DND-41 (cell line): Measurements from ENCODE around the gene COPS9.

Experiments used
- ATAC-seq: fragments of 200-7000 bp; cut with Tn5 transposase; 3 replicates; pipeline ENCODE4 v1.9.1; 2021; ENCODE audit warnings: low read depth; ENCODE audit not compliant: insufficient read depth
- DNase-seq: peaks from one replicate; pipeline ENCODE4 v3.0.0-alpha.2; 2020
- H2AFZ ChIP-seq: 2 replicates; pipeline ENCODE4 v1.6.0; 2012; ENCODE audit warnings: low read depth, low read length
- H3K27ac ChIP-seq: 2 replicates; pipeline ENCODE4 v1.5.1; 2012; ENCODE audit warnings: low read length, inconsistent platforms
- H3K27me3 ChIP-seq: fragments of 200-600 bp; sonication (generic); 2 replicates; pipeline ENCODE4 v1.6.0; 2012; ENCODE audit warnings: low read length, mild to moderate bottlenecking, inconsistent platforms; ENCODE audit not compliant: insufficient read depth, poor library complexity
- H3K36me3 ChIP-seq: 2 replicates; pipeline ENCODE4 v1.5.1; 2012; ENCODE audit warnings: low read length, inconsistent platforms; ENCODE audit not compliant: insufficient read depth
- H3K4me1 ChIP-seq: 2 replicates; pipeline ENCODE4 v1.5.1; 2012; ENCODE audit warnings: mild to moderate bottlenecking, low read length; ENCODE audit not compliant: insufficient read depth
- H3K4me2 ChIP-seq: 2 replicates; pipeline ENCODE4 v1.6.0; 2012; ENCODE audit warnings: mild to moderate bottlenecking, moderate library complexity, low read length, inconsistent platforms; ENCODE audit not compliant: insufficient read depth
- H3K4me3 ChIP-seq, 2 experiments: fragments of 200-600 bp in 1 of 2; shearing (Covaris generic) in 1 of 2; 2 replicates each; pipeline ENCODE4 v1.5.1; 2012 to 2016; ENCODE audit warnings: inconsistent platforms in 2 of 2, low read length in 2 of 2, mild to moderate bottlenecking in 2 of 2, low read depth in 1 of 2, moderate library complexity in 1 of 2
- H3K79me2 ChIP-seq: 2 replicates; pipeline ENCODE4 v1.6.0; 2012; ENCODE audit warnings: low read length, inconsistent platforms; ENCODE audit not compliant: insufficient read depth
- H3K9ac ChIP-seq: 2 replicates; pipeline ENCODE4 v1.6.0; 2012; ENCODE audit warnings: low read depth, mild to moderate bottlenecking, inconsistent platforms, low read length, moderate library complexity
- H3K9me3 ChIP-seq: 2 replicates; pipeline ENCODE4 v1.5.1; 2012; ENCODE audit warnings: low read length, moderate library complexity, mild to moderate bottlenecking, inconsistent platforms; ENCODE audit not compliant: insufficient read depth, severe bottlenecking
- H4K20me1 ChIP-seq: 2 replicates; pipeline ENCODE4 v1.6.0; 2012; ENCODE audit warnings: low read length; ENCODE audit not compliant: insufficient read depth
- CTCF ChIP-seq: IDR thresholded peaks from 2 replicates; pipeline ENCODE4 v1.5.1; 2012; ENCODE audit warnings: borderline replicate concordance, low read length, moderate library complexity, mild to moderate bottlenecking; ENCODE audit not compliant: poor library complexity, severe bottlenecking; ENCODE audit errors: extremely low read depth
- EZH2 ChIP-seq: IDR thresholded peaks from 3 replicates; pipeline ENCODE4 v1.6.1; 2012; ENCODE audit warnings: borderline replicate concordance, low read depth, mild to moderate bottlenecking, moderate library complexity, low read length, inconsistent platforms; ENCODE audit not compliant: severe bottlenecking

The COPS9 gene

GRCh38 chr2:240126731-240127130, 9.4 kb downstream of the COPS9 start:
- Histone ChIP-seq H3K4me2 (no peak overlapping the region), H3K79me2 (no peaks in the 10 kb centered on the region), H3K27me3 (no peaks in the 10 kb centered on the region), H3K4me3 (no peak overlapping the region), H3K4me1 (no peaks in the 10 kb centered on the region), H3K9me3 (no peaks in the 10 kb centered on the region), H3K9ac (no peak overlapping the region), H3K27ac (no peak overlapping the region), H2AFZ (no peak overlapping the region), H4K20me1 (no peaks in the 10 kb centered on the region), H3K36me3 (peaks cover 46% of the 10 kb centered on the region)
- no peak for ATAC-seq
- no peak for DNase-seq
- no peak for TF ChIP-seq EZH2
- TF ChIP-seq CTCF, result no peak

GRCh38 chr2:240125742-240126141, 10.4 kb downstream of the COPS9 start:
- Histone ChIP-seq H3K9me3 (no peaks in the 10 kb centered on the region), H3K79me2 (no peaks in the 10 kb centered on the region), H4K20me1 (no peaks in the 10 kb centered on the region), H2AFZ (no peak overlapping the region), H3K27me3 (no peaks in the 10 kb centered on the region), H3K4me1 (no peaks in the 10 kb centered on the region), H3K4me2 (no peak overlapping the region), H3K27ac (no peak overlapping the region), H3K4me3 (no peak overlapping the region), H3K36me3 (peaks cover 36% of the 10 kb centered on the region), H3K9ac (no peak overlapping the region)
- no peak for ATAC-seq
- TF ChIP-seq CTCF (no peak), EZH2 (no peak)
- no peak for DNase-seq

- Histone ChIP-seq H4K20me1 (no peaks in the 10 kb centered on the region), H3K27ac (no peak overlapping the region), H2AFZ (no peak overlapping the region), H3K79me2 (no peaks in the 10 kb centered on the region), H3K4me2 (no peak overlapping the region), H3K27me3 (no peaks in the 10 kb centered on the region), H3K4me1 (no peaks in the 10 kb centered on the region), H3K9ac (no peak overlapping the region), H3K36me3 (peaks cover 25% of the 10 kb centered on the region), H3K9me3 (no peaks in the 10 kb centered on the region), H3K4me3 (no peak overlapping the region)
- DNase-seq (no peak), ATAC-seq (no peak)
- TF ChIP-seq EZH2 (no peak), CTCF (no peak)
These were observed 11.5 kb downstream of the COPS9 start for GRCh38 chr2:240124651-240125030.
